ENCODE measurements around the gene RBP3. TPM values are rescaled to one million over a fixed set of nuclear protein-coding genes. Genes with fewer than 3 reads are reported as not detected.

Gene RBP3
- total and polyA plus RNA-seq, 9 donors: not detected

DNA sequence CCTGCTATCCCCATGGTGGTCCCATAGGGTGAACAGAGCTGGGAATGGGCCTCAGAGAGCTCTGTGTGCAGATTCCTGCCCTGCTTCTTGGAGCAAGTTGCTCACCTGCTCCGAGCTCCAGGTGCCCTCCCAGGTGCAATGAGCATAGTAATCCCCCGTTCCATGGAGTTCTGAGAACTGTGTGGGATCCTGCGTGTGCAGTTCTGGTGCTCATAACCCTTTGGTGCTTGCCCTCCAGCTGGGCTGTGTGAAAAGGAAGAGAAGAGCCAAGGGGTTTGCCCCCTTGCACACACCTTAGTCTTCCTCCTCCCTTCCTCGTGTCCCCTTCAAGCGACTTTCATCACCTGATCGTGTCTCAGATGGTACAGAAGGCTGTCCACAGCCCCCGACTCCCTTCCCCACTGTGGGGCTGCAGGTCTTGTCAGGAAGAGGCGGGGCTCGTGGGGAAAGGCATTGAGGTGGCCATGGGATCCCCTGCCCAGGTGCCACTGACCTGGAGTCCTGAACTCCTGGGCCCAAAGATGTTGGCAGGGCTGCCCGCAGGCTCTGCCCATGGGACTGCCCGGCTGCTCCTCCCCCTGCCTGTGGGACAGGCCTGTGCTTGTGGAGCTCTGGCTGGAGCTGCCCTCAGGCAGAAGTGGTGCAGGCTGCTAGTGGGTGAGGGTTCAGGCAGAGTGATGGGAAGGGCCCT lies 57.8 kb downstream of the RBP3 start:
- intact Hi-C loops (cut with DNase I): no loop called here
- WGBS, 3 donors: 92 to 95% (median 93%) methylated on average over 11 of the region's 11 CpGs
- Histone ChIP-seq H3K4me3 (no peak overlapping the region), H3K27me3 (no peaks in the 10 kb centered on the region), H3K36me3 (no peaks in the 10 kb centered on the region), H3K9me3 (no peaks in the 10 kb centered on the region), H3K4me1 (ENCODE audit: insufficient read depth) (peaks cover 5% of the 10 kb centered on the region), H3K27ac (no peak overlapping the region)
- no peak for DNase-seq
- TF ChIP-seq POLR2A (IDR thresholded peaks at IDR 0.05): no peak
- TF ChIP-seq, protein P1, sequence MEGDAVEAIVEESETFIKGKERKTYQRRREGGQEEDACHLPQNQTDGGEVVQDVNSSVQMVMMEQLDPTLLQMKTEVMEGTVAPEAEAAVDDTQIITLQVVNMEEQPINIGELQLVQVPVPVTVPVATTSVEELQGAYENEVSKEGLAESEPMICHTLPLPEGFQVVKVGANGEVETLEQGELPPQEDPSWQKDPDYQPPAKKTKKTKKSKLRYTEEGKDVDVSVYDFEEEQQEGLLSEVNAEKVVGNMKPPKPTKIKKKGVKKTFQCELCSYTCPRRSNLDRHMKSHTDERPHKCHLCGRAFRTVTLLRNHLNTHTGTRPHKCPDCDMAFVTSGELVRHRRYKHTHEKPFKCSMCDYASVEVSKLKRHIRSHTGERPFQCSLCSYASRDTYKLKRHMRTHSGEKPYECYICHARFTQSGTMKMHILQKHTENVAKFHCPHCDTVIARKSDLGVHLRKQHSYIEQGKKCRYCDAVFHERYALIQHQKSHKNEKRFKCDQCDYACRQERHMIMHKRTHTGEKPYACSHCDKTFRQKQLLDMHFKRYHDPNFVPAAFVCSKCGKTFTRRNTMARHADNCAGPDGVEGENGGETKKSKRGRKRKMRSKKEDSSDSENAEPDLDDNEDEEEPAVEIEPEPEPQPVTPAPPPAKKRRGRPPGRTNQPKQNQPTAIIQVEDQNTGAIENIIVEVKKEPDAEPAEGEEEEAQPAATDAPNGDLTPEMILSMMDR (IDR thresholded peaks at IDR 0.05): no peak
- no peak for TF ChIP-seq EP300 (IDR thresholded peaks at IDR 0.05)

DNA sequence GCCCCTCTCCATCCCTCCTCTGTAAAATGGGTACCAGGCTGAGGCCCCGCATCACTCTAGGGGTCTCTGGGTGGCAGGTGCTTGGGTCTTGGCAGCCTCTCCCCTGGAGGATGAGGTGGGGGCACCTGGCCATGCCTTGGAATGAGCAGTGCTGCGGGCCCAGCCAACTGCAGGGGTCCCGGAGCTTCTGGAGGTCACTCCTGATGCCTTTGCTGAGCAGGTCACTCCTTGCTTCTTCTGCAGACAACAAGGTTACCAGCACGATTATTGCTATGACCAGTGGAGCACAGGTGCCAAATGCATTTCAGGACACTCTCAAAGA lies 58.3 kb downstream of the RBP3 start:
- intact Hi-C loops (cut with DNase I): no loop called here
- no peak overlapping the region for H3K27ac ChIP-seq
- no peak for DNase-seq
- TF ChIP-seq EP300 (IDR thresholded peaks at IDR 0.05): no peak
- no peak for TF ChIP-seq POLR2A (IDR thresholded peaks at IDR 0.05)
- TF ChIP-seq, protein P1 (IDR thresholded peaks at IDR 0.05): no peak
- H3K36me3 ChIP-seq: no peaks in the 10 kb centered on the region
- H3K27me3 ChIP-seq: no peaks in the 10 kb centered on the region
- WGBS, 3 donors: 94 to 100% (median 96%) methylated on average over 4 of the region's 4 CpGs
- H3K4me1 ChIP-seq (ENCODE audit: insufficient read depth): peaks cover 5% of the 10 kb centered on the region
- H3K9me3 ChIP-seq: no peaks in the 10 kb centered on the region
- H3K4me3 ChIP-seq: no peak overlapping the region

DNA sequence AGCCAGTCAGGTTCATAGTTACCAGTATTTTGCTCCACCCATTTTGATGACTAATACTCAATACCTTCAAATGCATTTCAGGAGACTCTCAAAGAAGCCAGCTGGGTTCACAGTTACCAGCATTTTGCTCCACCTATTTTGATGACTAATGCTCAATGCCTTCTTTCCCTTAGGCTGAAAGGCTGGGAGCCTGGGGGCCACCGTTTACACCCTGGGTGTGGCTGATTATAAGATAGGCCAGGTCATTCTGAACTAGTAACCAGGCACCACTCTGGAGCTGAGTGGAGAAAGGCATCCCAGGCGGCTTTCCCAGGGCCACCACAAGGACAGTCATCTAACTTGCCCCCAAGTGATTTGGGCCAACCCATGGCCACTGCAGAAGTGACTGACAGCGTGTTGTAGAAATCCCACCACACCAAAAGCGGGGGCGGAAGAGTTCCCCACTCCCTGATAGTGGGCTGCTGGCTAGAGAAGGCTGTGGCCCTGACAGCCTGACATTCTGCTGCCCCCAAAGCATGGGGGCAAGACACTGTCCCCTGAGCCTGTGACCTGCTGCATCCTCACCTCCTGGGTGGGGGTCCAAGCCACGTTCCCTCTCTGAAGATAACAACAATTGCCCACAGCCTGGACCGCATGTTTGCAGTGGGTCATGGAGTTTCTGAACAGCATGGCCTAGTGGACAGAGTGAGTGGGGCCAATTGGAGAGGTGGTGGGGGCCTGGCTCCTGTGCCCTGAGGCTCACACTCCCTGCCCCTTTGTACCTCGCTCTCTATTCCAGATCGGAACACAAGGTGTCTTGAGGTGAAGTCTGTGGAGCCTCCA lies 58.9 kb downstream of the RBP3 start:
- Histone ChIP-seq H3K4me3 (no peak overlapping the region), H3K9me3 (no peaks in the 10 kb centered on the region), H3K4me1 (ENCODE audit: insufficient read depth) (peaks cover 5% of the 10 kb centered on the region), H3K27me3 (no peaks in the 10 kb centered on the region), H3K27ac (no peak overlapping the region), H3K36me3 (no peaks in the 10 kb centered on the region)
- TF ChIP-seq EP300 (IDR thresholded peaks at IDR 0.05): no peak
- TF ChIP-seq POLR2A (IDR thresholded peaks at IDR 0.05): no peak
- TF ChIP-seq, protein P1 (IDR thresholded peaks at IDR 0.05): no peak
- intact Hi-C loops (cut with DNase I): no loop called here
- 80 to 82% (median 81%) methylated on average over 9 of the region's 9 CpGs for WGBS, 3 donors
- DNase-seq: no peak

Other genes with a start within 250 kb of the RBP3 start
- under 1 TPM in 4 of 7 donors, not detected in 3; 0.40 to 0.80 (median 0.53) TPM for gene GDF10, start 48.2 kb upstream of the RBP3 start, total RNA-seq
- gene GDF10, start 48.2 kb upstream of the RBP3 start, polyA plus RNA-seq: 1 to 10 TPM in 1 of 2 donors, under 1 TPM in 1; 0.12 to 1.2 TPM
- gene GDF2, start 25.9 kb upstream of the RBP3 start, total RNA-seq: not detected
- not detected for gene GDF2, start 25.9 kb upstream of the RBP3 start, polyA plus RNA-seq
- under 1 TPM; 0.15 to 0.57 (median 0.20) TPM for gene ZNF488, start 35.9 kb downstream of the RBP3 start, total RNA-seq
- under 1 TPM; 0.34 to 0.42 TPM for gene ZNF488, start 35.9 kb downstream of the RBP3 start, polyA plus RNA-seq
- 10 to 100 TPM in 1 of 7 donors, 1 to 10 TPM in 4, under 1 TPM in 2; 0.63 to 20.2 (median 1.6) TPM for gene ANXA8, start 135.8 kb downstream of the RBP3 start, total RNA-seq
- 1 to 10 TPM; 1.2 to 3.0 TPM for gene ANXA8, start 135.8 kb downstream of the RBP3 start, polyA plus RNA-seq
- gene FAM25G, start 143.3 kb downstream of the RBP3 start, total RNA-seq: not detected
- not detected for gene FAM25G, start 143.3 kb downstream of the RBP3 start, polyA plus RNA-seq
- 10 to 100 TPM in 2 of 7 donors, 1 to 10 TPM in 5; 1.3 to 11.3 (median 9.3) TPM for gene AGAP9, start 175.3 kb downstream of the RBP3 start, total RNA-seq
- 1 to 10 TPM; 5.0 to 6.9 TPM for gene AGAP9, start 175.3 kb downstream of the RBP3 start, polyA plus RNA-seq

All from ovary (tissue), 9 donors.